GM13976 (cell line): ENCODE data around the gene NOTCH2.

Source experiments
- DNase-seq: peaks from one replicate; pipeline ENCODE4 v3.0.0; 2012; ENCODE audit warnings: low spot score
- in situ Hi-C: fragments of 300-500 bp; cut with MboI; formaldehyde crosslinking; loops from one replicate; pipeline ENCODE4 v1.12.0; 2022; ENCODE audit warnings: low sequenced_read_pairs, mixed read lengths, inconsistent platforms; ENCODE audit not compliant: unreplicated experiment
- TF ChIP-seq, protein P1 (sequence below): IDR thresholded peaks from 2 replicates; pipeline ENCODE4 v1.5.1; 2012; ENCODE audit warnings: borderline replicate concordance, mild to moderate bottlenecking; ENCODE audit not compliant: insufficient read depth; ENCODE audit errors: extremely low read depth, missing control alignments, control extremely low read depth

Gene NOTCH2

DNA sequence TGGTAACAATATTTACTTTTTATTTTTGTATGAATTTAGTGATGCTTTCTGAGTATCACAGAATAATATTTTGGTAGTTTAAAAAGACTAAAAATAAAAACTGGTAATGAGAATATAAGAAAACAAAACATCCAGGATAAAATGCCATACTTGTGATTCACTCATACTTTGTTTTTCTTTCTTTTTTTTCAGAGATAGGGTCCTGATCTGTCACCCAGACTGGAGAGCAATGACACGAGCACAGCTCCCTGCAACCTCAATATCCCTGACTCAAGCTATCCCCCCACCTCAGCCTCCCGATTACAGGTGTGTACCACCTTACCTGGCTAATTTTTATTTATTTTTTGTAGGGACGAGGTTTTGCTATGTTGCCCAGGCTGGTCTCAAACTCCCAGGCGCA is 109.0 kb downstream of the NOTCH2 start:
- TF ChIP-seq, protein P1, sequence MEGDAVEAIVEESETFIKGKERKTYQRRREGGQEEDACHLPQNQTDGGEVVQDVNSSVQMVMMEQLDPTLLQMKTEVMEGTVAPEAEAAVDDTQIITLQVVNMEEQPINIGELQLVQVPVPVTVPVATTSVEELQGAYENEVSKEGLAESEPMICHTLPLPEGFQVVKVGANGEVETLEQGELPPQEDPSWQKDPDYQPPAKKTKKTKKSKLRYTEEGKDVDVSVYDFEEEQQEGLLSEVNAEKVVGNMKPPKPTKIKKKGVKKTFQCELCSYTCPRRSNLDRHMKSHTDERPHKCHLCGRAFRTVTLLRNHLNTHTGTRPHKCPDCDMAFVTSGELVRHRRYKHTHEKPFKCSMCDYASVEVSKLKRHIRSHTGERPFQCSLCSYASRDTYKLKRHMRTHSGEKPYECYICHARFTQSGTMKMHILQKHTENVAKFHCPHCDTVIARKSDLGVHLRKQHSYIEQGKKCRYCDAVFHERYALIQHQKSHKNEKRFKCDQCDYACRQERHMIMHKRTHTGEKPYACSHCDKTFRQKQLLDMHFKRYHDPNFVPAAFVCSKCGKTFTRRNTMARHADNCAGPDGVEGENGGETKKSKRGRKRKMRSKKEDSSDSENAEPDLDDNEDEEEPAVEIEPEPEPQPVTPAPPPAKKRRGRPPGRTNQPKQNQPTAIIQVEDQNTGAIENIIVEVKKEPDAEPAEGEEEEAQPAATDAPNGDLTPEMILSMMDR, result no peak
- no peak for DNase-seq
- in situ Hi-C loops, result no loop called here

DNA sequence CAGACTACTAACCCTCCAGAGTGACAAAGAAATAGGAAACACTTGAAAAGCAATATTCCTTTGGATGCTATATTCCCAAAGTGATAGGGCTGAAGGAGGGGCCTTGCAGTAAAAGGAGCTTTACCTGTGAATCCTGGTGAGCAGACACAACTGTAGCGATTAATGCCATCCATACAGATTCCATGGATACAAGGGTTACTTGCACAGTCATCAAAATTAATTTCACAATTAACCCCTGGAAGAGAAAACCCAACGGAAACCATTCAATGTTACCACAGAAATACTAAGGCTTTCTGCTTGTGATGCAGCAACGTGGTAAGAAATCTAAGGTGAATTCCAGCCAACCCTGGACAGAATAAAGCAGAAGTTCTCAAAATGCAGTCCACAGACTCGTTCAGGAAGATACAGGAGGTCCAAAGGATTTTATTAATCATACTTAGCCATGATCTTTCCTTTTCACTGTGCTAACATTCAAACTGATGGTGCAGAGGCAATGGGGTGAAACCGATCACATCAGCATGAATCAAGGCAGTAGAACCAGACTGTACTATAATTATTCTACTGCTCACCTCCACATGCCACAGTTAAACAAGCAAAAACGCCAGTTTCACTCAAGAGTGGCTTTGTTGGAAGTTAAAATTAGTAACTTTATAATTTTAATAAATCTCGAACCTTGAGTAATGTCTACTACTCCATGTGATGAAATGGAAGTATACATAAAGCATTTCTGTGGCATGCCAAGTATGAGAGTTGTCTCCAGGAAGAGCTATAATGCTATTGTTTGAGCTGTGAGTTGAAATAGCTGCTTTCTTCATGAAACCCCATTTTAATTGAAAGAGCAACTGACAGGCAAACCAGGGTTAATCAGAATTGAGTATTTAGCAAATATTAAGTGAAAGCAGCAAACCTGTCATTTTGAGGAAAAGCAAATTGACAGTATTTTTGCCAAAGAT is 109.9 kb downstream of the NOTCH2 start:
- TF ChIP-seq, protein P1, result no peak
- no peak for DNase-seq
- in situ Hi-C loops, result no loop called here

DNA sequence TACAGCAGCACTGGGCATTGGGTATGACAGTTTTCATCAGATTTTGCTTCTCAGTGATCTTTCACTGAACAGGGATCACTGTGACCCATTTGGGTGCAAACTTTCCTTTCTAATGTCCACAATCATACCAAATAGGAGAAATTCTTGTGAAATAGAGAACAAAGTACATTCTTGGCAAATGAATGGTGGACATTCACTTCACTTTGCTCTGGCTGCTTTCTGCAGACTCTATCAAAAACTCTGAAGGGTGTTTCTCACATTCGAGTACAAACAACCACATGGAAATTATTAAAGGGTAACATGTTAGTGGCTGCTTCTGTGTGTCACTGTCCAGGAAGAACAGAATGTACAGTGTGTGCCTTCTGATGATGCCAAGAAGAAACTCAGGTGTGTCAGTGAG is 111.2 kb downstream of the NOTCH2 start:
- TF ChIP-seq, protein P1, result no peak
- DNase-seq, result no peak
- in situ Hi-C loops, result no loop called here

DNA sequence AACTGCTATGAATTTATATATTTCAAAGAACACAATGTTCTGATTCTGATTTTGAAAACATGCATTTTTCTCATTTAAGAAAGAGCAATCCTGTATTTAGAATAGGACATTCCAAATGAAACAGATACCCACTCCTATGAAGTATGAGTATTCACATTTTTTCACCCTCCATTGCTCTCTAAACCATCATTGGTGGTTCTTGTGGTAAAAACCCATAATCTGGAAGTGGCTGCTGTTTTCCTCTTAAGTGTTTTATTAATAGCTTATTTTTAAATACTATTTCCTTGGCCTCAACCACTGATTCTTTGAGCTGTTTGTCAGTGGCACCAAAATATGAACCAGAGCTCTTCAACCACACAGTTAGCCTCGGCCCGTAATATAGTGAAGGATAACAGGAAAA is 113.2 kb downstream of the NOTCH2 start:
- TF ChIP-seq, protein P1, result no peak
- DNase-seq, result no peak
- in situ Hi-C loops, result no loop called here

DNA sequence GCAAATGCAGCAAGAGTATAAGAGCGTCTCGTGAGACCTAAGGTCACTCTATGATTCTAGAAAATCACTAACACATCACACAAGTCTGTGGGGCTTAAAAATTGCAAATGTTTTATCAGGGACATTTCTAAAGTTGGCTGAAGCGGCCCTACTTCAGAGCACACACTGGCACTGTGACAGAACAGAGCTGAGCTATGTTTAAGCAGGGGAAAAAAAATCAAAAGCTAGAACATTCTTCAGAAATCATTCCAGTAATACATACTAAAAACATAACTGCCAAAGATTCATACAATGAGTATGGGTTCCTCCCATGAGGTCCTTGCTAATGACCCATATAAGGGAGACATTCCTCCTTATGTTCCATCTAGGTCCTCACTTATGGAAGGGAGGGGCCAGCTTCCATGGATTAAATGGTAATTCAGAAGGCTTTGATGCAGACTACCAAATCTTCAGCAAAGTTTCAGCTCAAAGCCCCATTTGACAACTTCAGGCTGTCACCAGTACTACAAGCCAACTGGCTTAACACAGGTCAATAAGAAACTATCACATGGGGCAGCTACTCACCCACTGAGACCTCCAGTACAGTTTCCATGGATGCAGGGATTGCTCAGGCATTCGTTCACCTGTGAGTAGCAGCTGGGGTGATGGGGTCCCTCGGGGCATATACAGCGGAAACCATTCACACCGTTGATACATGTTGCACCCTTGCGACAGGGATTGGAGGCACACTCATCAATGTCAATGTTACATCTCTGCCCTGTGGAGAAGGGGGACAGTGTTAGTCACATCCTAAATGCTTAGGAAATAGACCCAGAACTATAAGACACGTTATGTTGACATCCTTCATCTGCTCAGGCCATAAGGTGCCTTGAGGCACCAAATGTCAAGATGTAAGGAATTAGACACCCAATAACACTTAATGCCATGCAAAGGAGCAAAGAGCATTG is 114.7 kb downstream of the NOTCH2 start:
- DNase-seq, result no peak
- TF ChIP-seq, protein P1, result no peak
- in situ Hi-C loops, result no loop called here

DNA sequence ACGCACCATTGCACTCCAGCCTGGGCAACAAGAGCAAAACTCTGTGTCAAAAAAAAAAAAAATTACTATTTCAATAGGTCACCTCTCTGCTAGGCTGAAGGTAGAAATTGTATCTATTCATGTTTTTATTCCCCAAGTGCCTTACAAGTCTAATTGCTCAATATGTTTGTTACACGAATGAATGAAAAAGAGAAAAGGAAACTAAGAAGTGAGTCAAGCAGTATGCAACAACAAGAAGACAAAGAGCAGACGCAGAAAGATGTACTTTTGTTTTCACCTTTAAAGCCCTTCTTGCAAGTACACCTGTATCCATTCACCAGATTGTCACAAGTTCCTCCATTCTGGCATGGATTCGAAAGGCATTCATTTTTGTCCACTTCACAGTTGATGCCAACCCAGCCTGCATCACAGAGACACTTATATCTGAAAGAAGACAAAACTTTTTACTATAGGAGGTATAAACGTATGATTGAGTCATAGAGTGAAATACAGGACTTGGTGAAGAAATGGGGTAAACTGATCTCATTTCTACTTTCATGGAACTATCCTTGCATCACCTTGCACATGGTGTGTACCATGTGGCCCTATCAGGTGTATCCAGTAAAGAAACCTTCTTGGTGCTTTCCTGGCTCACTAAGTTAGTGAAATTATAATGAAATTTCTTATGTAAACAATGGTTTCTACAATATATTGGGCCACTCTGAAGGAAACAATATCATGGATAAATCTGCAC is 116.0 kb downstream of the NOTCH2 start:
- TF ChIP-seq, protein P1, result no peak
- DNase-seq, result no peak
- in situ Hi-C loops, result no loop called here
